ENCODE data around the gene HTR3D. TPM values are rescaled to one million over a fixed set of nuclear protein-coding genes. Genes with fewer than 3 reads are reported as not detected.

HTR3D gene
- total RNA-seq, 1 experiment from 2014 or later, result not detected

Other genes starting within 250 kb of the HTR3D start
- 5.3 TPM for gene MAP6D1, start 206.2 kb upstream of the HTR3D start, total RNA-seq (2021; ENCODE audit: unreplicated experiment)
- 69.7 TPM for gene PARL, start 146.9 kb upstream of the HTR3D start, total RNA-seq (2021; ENCODE audit: unreplicated experiment)
- 16.9 TPM for gene ABCC5, start 13.9 kb upstream of the HTR3D start, total RNA-seq (2021; ENCODE audit: unreplicated experiment)
- not detected for gene HTR3C, start 21.3 kb downstream of the HTR3D start, total RNA-seq (2021; ENCODE audit: unreplicated experiment)
- not detected for gene HTR3E, start 65.3 kb downstream of the HTR3D start, total RNA-seq (2021; ENCODE audit: unreplicated experiment)
- gene EIF2B5, start 103.6 kb downstream of the HTR3D start, total RNA-seq (2021; ENCODE audit: unreplicated experiment), result 50.3 TPM
- 60.7 TPM for gene DVL3, start 123.6 kb downstream of the HTR3D start, total RNA-seq (2021; ENCODE audit: unreplicated experiment)
- 353 TPM for gene AP2M1, start 143.1 kb downstream of the HTR3D start, total RNA-seq (2021; ENCODE audit: unreplicated experiment)
- 74.6 TPM for gene ABCF3, start 154.5 kb downstream of the HTR3D start, total RNA-seq (2021; ENCODE audit: unreplicated experiment)
- gene VWA5B2, start 197.8 kb downstream of the HTR3D start, total RNA-seq (2021; ENCODE audit: unreplicated experiment), result 10.6 TPM
- gene ALG3, start 217.2 kb downstream of the HTR3D start, total RNA-seq (2021; ENCODE audit: unreplicated experiment), result 56.6 TPM
- gene EEF1AKMT4, start 217.9 kb downstream of the HTR3D start, total RNA-seq (2021; ENCODE audit: unreplicated experiment), result 10.5 TPM
- gene CAMK2N2, start 229.8 kb downstream of the HTR3D start, total RNA-seq (2021; ENCODE audit: unreplicated experiment), result 5.1 TPM
- gene ECE2, start 244.3 kb downstream of the HTR3D start, total RNA-seq (2021; ENCODE audit: unreplicated experiment), result not detected

Data from HCT116 (cell line).